ENCODE results near the gene SNAPC4. TPM values are rescaled to one million over a fixed set of nuclear protein-coding genes. Genes with fewer than 3 reads are reported as not detected.

SNAPC4 gene
- total RNA-seq, 3 donors from 2014 or later, result 7.4 to 7.6 (median 7.6) TPM

DNA sequence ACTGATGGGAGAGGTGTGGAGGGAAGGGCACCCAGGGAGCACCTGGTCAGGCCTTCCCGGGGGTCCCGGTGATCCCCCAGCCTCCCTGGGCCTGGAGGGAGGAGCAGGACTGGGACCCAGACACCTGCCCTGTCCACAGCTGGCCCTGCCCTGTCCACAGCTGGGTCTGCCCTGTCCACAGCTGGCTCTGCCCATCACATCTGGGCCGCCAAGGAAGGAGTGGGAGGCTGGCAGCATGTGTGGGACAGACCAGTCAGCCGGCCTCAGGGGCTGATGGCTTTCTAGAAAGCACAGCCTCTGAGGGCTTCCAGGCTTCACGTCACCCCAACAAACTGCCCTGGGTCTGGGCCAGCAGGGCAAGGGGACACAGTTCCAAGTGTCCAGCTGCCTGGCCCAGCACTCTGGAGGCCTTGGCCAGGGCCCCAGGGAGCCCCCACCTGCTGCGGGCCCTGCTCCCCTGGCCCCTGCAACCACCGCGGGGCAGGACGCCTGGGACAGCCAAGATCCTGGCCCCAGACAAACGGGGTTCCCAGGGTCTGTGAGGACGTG is 48.6 kb downstream of the SNAPC4 start:
- TF ChIP-seq, protein P1, sequence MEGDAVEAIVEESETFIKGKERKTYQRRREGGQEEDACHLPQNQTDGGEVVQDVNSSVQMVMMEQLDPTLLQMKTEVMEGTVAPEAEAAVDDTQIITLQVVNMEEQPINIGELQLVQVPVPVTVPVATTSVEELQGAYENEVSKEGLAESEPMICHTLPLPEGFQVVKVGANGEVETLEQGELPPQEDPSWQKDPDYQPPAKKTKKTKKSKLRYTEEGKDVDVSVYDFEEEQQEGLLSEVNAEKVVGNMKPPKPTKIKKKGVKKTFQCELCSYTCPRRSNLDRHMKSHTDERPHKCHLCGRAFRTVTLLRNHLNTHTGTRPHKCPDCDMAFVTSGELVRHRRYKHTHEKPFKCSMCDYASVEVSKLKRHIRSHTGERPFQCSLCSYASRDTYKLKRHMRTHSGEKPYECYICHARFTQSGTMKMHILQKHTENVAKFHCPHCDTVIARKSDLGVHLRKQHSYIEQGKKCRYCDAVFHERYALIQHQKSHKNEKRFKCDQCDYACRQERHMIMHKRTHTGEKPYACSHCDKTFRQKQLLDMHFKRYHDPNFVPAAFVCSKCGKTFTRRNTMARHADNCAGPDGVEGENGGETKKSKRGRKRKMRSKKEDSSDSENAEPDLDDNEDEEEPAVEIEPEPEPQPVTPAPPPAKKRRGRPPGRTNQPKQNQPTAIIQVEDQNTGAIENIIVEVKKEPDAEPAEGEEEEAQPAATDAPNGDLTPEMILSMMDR (IDR thresholded peaks at IDR 0.05), result no peak
- no peaks in the 10 kb centered on the region for H3K36me3 ChIP-seq (ENCODE audit: low read depth)
- H3K4me1 ChIP-seq (ENCODE audit: low read depth), result no peaks in the 10 kb centered on the region
- H3K4me3 ChIP-seq, result no peak overlapping the region
- no peak for DNase-seq
- no peaks in the 10 kb centered on the region for H3K9me3 ChIP-seq
- intact Hi-C loops (cut with DNase I, micrococcal nuclease), result no loop called here
- ATAC-seq, result no peak

Other genes starting within 250 kb of the SNAPC4 start
- not detected for gene LHX3, start 195.0 kb downstream of the SNAPC4 start, total RNA-seq
- gene QSOX2, start 154.4 kb downstream of the SNAPC4 start, total RNA-seq, result 1 to 10 TPM; 6.1 to 8.1 (median 7.1) TPM
- gene CCDC187, start 96.1 kb downstream of the SNAPC4 start, total RNA-seq, result under 1 TPM; 0.19 to 0.93 (median 0.48) TPM
- 10 to 100 TPM in 1 of 3 donors, 1 to 10 TPM in 2; 2.4 to 15.0 (median 4.2) TPM for gene GPSM1, start 72.6 kb downstream of the SNAPC4 start, total RNA-seq
- 10 to 100 TPM in 2 of 3 donors, 1 to 10 TPM in 1; 9.3 to 17.1 (median 10.8) TPM for gene DNLZ, start 36.4 kb downstream of the SNAPC4 start, total RNA-seq
- gene CARD9, start 26.5 kb downstream of the SNAPC4 start, total RNA-seq, result 1 to 10 TPM; 2.2 to 2.4 (median 2.2) TPM
- 10 to 100 TPM; 27.8 to 47.6 (median 33.2) TPM for gene ENTR1, start 10.4 kb upstream of the SNAPC4 start, total RNA-seq
- gene PMPCA, start 10.5 kb upstream of the SNAPC4 start, total RNA-seq, result 10 to 100 TPM; 42.1 to 50.7 (median 45.1) TPM
- 10 to 100 TPM in 1 of 3 donors, 1 to 10 TPM in 2; 9.5 to 14.4 (median 9.6) TPM for gene INPP5E, start 39.7 kb upstream of the SNAPC4 start, total RNA-seq
- 10 to 100 TPM; 60.0 to 69.5 (median 69.3) TPM for gene SEC16A, start 82.9 kb upstream of the SNAPC4 start, total RNA-seq
- gene NOTCH1, start 145.9 kb upstream of the SNAPC4 start, total RNA-seq, result 100 to 1,000 TPM in 1 of 3 donors, 10 to 100 TPM in 2; 59.0 to 101 (median 72.6) TPM